Heart left ventricle (tissue), 16 donors: ENCODE data around the gene CERS3. TPM values are rescaled to one million over a fixed set of nuclear protein-coding genes. Genes with fewer than 3 reads are reported as not detected.
A peak's percentile ranks its signal among the peaks of the same experiment; 100 is the strongest.

ENCODE experiments used
- ATAC-seq, 4 donors: fragments of 200-7000 bp; cut with Tn5 transposase; one replicate each; pipeline ENCODE4 v1.9.1; 2020 to 2022; ENCODE audit warnings: moderate library complexity in 4 of 4, mild to moderate bottlenecking in 3 of 4, moderate number of reproducible peaks in 1 of 4
- DNase-seq, 5 donors: peaks; one replicate each; pipeline ENCODE4 v3.0.0-alpha.2; 2020
- H3K27ac ChIP-seq, 12 donors: fragments of 200-600 bp; sonication (generic) in 4 of 12; one replicate each; pipeline versions ENCODE4 v1.5.0 to v1.8.0; 2016 to 2022; ENCODE audit warnings: mild to moderate bottlenecking in 2 of 12
- H3K27me3 ChIP-seq, 9 donors: fragments of 200-600 bp; sonication (generic) in 2 of 9; one replicate each; pipeline versions ENCODE4 v1.5.1 to v1.8.0; 2016 to 2022; ENCODE audit warnings: mild to moderate bottlenecking in 3 of 9
- H3K36me3 ChIP-seq, 9 donors: fragments of 200-600 bp; sonication (generic) in 2 of 9; one replicate each; pipeline versions ENCODE4 v1.5.0 to v1.8.0; 2018 to 2022; ENCODE audit warnings: mild to moderate bottlenecking in 2 of 9
- H3K4me1 ChIP-seq, 12 donors: fragments of 200-600 bp; sonication (generic) in 4 of 12; one replicate each; pipeline versions ENCODE4 v1.5.0 to v1.8.0; 2016 to 2022; ENCODE audit warnings: mild to moderate bottlenecking in 3 of 12
- H3K4me3 ChIP-seq, 12 donors: fragments of 200-600 bp; sonication (generic) in 4 of 12; one replicate each; pipeline versions ENCODE4 v1.5.0 to v1.8.0; 2017 to 2022; ENCODE audit warnings: mild to moderate bottlenecking in 9 of 12, moderate library complexity in 4 of 12
- H3K9me3 ChIP-seq, 12 donors: fragments of 200-600 bp; sonication (generic) in 4 of 12; one replicate each; pipeline versions ENCODE4 v1.5.0 to v1.8.0; 2016 to 2022; ENCODE audit warnings: mild to moderate bottlenecking in 1 of 12
- POLR2A ChIP-seq, 2 donors: fragments of 450-650 bp; IDR thresholded peaks; one replicate each; pipeline ENCODE4 v1.6.1; 2017; ENCODE audit warnings: antibody characterized with exemption in 2 of 2, mild to moderate bottlenecking in 2 of 2, moderate library complexity in 2 of 2
- WGBS, 4 donors: extraction: QIAGEN DNeasy Blood & Tissue Kit in 2 of 4; methylation state at CpG; one replicate each; pipeline versions ENCODE4 v1.1.5 to v1.1.7; 2013 to 2018; 5-methylcytosine and 5-hydroxymethylcytosine counted together
- intact Hi-C, 10 donors: fragments of 100-400 bp; cut with DNase I; formaldehyde crosslinking; loops; one replicate each; pipeline versions ENCODE4 v1.11.1 to v1.14.2; 2022
- polyA plus RNA-seq, 2 donors: library from polyadenylated mRNA; stranded (reverse); fragments of 200-250 nt; gene quantifications; one replicate each; pipeline ENCODE4 v1.2.3, GENCODE V29; 2013
- total RNA-seq, 9 donors: library from RNA; depleted of rRNA in 2 of 9; stranded (reverse); fragments of >200 nt in 2 of 9; fragmentation: NEBNext Ultra II Directional in 3 of 9; extraction: Animal tissue kit (Norgen Biotek cat#: 25700) in 3 of 9; gene quantifications; one replicate each; pipeline versions ENCODE4 v1.1.0 to v1.2.4, GENCODE V29; 2016 to 2023
- TF ChIP-seq, protein P1 (sequence below), 12 donors: fragments of 200-600 bp; sonication (generic) in 4 of 12; IDR thresholded peaks; one replicate each; pipeline versions ENCODE4 v1.5.0 to v1.8.0; 2018 to 2022; ENCODE audit warnings: antibody characterized with exemption in 12 of 12, mild to moderate bottlenecking in 5 of 12
- donor health status: ischemic (EF 13 %, LVEDD 7.1; RV severe dilation, severe dysfunction).
- donor health status: healthy with polysubstance abuse.
- donor health status: DM: no; HTN: yes; CAD: no.
- donor health status: DM: no; HTN: no; CAD: no.
- donor health status: ischemic (EF 25% LVEDD 6.9; RV normal size, moderate dysfunction).
- donor health status: ischemic (EF 25% LVEDD 5.7; RV mildly dilated, moderate dysfunction).
- donor health status: healthy.
- donor health status: DM: yes; HTN: yes; CAD: no.
- donor health status: ischemic (EF 35%, LVEDD 5.7; RV mildly dilated, moderate dysfunction).
- donor health status: nonischemic (EF 11% LVEDD 7.7; RV severe dilation, severe dysfunction).
- donor health status: DM: yes; HTN: yes; CAD: no.
- donor health status: PGD.
- donor health status: ischemic (EF 29% LVEDD 5.4; RV normal size, mild dysfunction).
- donor health status: nonischemic (EF 23%, LVEDD 6.1; RV moderate dilation, normal function).

The CERS3 gene
- total and polyA plus RNA-seq, 11 donors: not detected

DNA sequence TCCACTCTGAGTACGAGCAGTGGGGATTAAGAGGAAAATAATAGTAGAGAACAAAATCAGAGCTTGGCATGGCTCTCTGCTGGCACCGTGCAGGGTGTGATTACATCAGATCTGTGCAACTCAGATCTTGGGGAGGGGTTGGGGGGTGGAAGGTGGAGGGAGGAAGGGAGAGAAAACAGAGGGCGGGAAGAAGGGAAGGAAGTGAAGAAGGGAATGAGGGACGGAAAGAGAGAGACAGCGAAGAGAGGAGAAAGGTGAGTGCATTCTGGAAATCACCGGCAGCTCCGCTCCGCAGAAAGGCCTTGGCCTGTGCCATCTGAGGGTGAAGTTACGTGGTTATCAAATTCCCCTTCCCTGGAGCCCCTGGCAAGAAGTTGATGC is 156.0 kb downstream of the CERS3 start:
- WGBS, 4 donors: 19 to 23% (median 20%) methylated on average over 9 of the region's 9 CpGs
- intact Hi-C loops: no loop called here
- Histone ChIP-seq H3K4me1 (peaks cover 0 to 9% (median 0%) of the 10 kb centered on the region in 12 donors), H3K27me3 (peaks cover 0 to 39% (median 21%) of the 10 kb centered on the region in 9 donors), H3K4me3 (peak overlapping the region in 9 of 12 donors; percentile 10 to 51 (median 22)), H3K36me3 (no peaks in the 10 kb centered on the region), H3K9me3 (peaks cover 0 to 20% (median 0%) of the 10 kb centered on the region in 12 donors), H3K27ac (no peak overlapping the region)
- no peak for ATAC-seq
- TF ChIP-seq, protein P1, sequence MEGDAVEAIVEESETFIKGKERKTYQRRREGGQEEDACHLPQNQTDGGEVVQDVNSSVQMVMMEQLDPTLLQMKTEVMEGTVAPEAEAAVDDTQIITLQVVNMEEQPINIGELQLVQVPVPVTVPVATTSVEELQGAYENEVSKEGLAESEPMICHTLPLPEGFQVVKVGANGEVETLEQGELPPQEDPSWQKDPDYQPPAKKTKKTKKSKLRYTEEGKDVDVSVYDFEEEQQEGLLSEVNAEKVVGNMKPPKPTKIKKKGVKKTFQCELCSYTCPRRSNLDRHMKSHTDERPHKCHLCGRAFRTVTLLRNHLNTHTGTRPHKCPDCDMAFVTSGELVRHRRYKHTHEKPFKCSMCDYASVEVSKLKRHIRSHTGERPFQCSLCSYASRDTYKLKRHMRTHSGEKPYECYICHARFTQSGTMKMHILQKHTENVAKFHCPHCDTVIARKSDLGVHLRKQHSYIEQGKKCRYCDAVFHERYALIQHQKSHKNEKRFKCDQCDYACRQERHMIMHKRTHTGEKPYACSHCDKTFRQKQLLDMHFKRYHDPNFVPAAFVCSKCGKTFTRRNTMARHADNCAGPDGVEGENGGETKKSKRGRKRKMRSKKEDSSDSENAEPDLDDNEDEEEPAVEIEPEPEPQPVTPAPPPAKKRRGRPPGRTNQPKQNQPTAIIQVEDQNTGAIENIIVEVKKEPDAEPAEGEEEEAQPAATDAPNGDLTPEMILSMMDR (IDR thresholded peaks at IDR 0.05): no peak
- TF ChIP-seq POLR2A (IDR thresholded peaks at IDR 0.05): no peak
- no peak for DNase-seq

DNA sequence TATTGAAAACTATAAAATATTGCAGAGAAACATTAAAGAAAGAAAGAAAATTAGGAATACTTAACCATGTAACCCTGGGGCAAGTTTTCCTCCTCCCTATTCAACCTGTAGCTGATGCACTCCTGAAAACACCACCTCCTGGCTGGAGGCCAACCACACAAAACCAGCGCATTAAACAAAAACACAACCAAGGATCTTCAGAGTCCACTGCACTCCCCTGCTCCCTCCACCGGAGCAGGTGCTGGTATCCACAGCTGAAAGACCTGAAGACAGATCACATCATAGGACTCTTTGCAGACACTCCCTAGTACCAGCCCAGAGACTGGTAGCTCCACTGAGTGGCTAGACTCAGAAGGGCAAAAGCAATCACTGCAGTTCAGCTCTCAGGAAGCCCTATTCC is 173.4 kb downstream of the CERS3 start:
- Histone ChIP-seq H3K27ac (no peak overlapping the region), H3K27me3 (peaks cover 0 to 34% (median 8%) of the 10 kb centered on the region in 9 donors), H3K4me3 (no peak overlapping the region), H3K4me1 (peaks cover 0 to 7% (median 0%) of the 10 kb centered on the region in 12 donors), H3K36me3 (no peaks in the 10 kb centered on the region), H3K9me3 (peaks cover 0 to 4% (median 0%) of the 10 kb centered on the region in 12 donors)
- ATAC-seq: no peak
- no peak for TF ChIP-seq POLR2A (IDR thresholded peaks at IDR 0.05)
- TF ChIP-seq, protein P1 (IDR thresholded peaks at IDR 0.05): no peak
- no peak for DNase-seq
- intact Hi-C loops: no loop called here
- WGBS, 4 donors: 60 to 79% (median 70%) methylated on average over 2 of the region's 2 CpGs

DNA sequence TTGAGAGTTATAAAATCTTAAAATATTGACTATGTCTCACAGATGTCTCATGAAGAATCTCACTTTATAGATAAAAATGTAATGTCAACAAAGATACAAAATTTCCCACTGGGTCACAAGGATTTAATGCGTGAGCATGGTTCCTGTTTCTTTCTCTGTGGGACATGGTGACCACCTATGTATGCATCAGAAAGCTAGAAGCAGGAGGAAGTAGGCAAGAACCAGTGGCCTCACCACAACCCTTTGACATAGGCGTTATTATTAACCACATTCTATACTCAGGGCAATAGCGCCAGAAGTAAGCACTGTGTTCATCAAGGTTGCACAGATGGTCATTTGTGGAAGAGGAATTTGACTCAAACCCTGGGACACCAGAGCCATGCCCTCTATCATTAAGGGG is 175.3 kb downstream of the CERS3 start:
- TF ChIP-seq, protein P1 (IDR thresholded peaks at IDR 0.05): no peak
- TF ChIP-seq POLR2A (IDR thresholded peaks at IDR 0.05): no peak
- H3K4me1 ChIP-seq: peaks cover 0 to 11% (median 7%) of the 10 kb centered on the region in 12 donors
- H3K4me3 ChIP-seq: no peak overlapping the region
- ATAC-seq: no peak
- WGBS, 4 donors: 78 to 84% (median 80%) methylated on average over 3 of the region's 3 CpGs
- no peak for DNase-seq
- H3K27me3 ChIP-seq: peaks cover 0 to 30% (median 8%) of the 10 kb centered on the region in 9 donors
- no peaks in the 10 kb centered on the region for H3K36me3 ChIP-seq
- H3K9me3 ChIP-seq: no peaks in the 10 kb centered on the region
- intact Hi-C loops: loop anchor here in 2 of 10 donors (5.0 kb wide), 1 partner anchor 219 kb away; no protein-coding TSS in a partner anchor
- H3K27ac ChIP-seq: no peak overlapping the region

GRCh38 chr15:100350434-100351226 is 178.1 kb downstream of the CERS3 start:
- ATAC-seq: peak; percentile 1 to 38 (median 14)

More at GRCh38 chr15:100350434-100351226, 178.1 kb downstream of the CERS3 start:
- Histone ChIP-seq H3K9me3 (no peaks in the 10 kb centered on the region), H3K36me3 (no peaks in the 10 kb centered on the region), H3K27me3 (peaks cover 0 to 23% (median 8%) of the 10 kb centered on the region in 9 donors), H3K4me3 (peak overlapping the region in 11 of 12 donors; percentile 63 to 87 (median 79)), H3K27ac (peak overlapping the region; percentile 80 to 99 (median 94)), H3K4me1 (peaks cover 0 to 11% (median 7%) of the 10 kb centered on the region in 12 donors)
- WGBS, 4 donors: 46 to 53% (median 52%) methylated on average over 19 of the region's 19 CpGs
- intact Hi-C loops: loop anchor here in 5 of 10 donors (2.0 to 5.0 kb wide), 3 partner anchors 220 to 222 kb away; no protein-coding TSS in a partner anchor
- TF ChIP-seq, protein P1 (IDR thresholded peaks at IDR 0.05): peak in 1 of 12 donors; percentile 3
- TF ChIP-seq POLR2A (IDR thresholded peaks at IDR 0.05): no peak
- no peak for DNase-seq
